WTC11 (cell line): ENCODE results near the gene BCKDHA.

Experiments used
- CREB1 ChIP-seq: sonication (generic); formaldehyde crosslinking; IDR thresholded peaks from 2 replicates; pipeline ENCODE4 v1.8.0; 2023; ENCODE audit warnings: mild to moderate bottlenecking, missing genetic modification reagents
- FOXJ3 ChIP-seq: sonication (generic); formaldehyde crosslinking; IDR thresholded peaks from 2 replicates; pipeline ENCODE4 v1.9.0; 2021; ENCODE audit warnings: missing genetic modification reagents, mild to moderate bottlenecking, borderline replicate concordance
- NR2C2 ChIP-seq: sonication (generic); formaldehyde crosslinking; IDR thresholded peaks from 2 replicates; pipeline ENCODE4 v1.8.0; 2022; ENCODE audit warnings: mild to moderate bottlenecking, missing genetic modification reagents
- TF ChIP-seq, protein P1 (sequence below): sonication (generic); formaldehyde crosslinking; IDR thresholded peaks from 2 replicates; pipeline ENCODE4 v1.8.0; 2022; ENCODE audit warnings: mild to moderate bottlenecking, missing genetic modification reagents
- TF ChIP-seq, protein P2 (sequence below): fragments of 200-600 bp; IDR thresholded peaks from 2 replicates; pipeline ENCODE4 v1.8.0; 2022; ENCODE audit warnings: antibody characterized with exemption
- TF ChIP-seq, protein P3 (sequence below): sonication (generic); formaldehyde crosslinking; IDR thresholded peaks from 2 replicates; pipeline ENCODE4 v1.8.0; 2023; ENCODE audit warnings: missing genetic modification reagents

DNA sequence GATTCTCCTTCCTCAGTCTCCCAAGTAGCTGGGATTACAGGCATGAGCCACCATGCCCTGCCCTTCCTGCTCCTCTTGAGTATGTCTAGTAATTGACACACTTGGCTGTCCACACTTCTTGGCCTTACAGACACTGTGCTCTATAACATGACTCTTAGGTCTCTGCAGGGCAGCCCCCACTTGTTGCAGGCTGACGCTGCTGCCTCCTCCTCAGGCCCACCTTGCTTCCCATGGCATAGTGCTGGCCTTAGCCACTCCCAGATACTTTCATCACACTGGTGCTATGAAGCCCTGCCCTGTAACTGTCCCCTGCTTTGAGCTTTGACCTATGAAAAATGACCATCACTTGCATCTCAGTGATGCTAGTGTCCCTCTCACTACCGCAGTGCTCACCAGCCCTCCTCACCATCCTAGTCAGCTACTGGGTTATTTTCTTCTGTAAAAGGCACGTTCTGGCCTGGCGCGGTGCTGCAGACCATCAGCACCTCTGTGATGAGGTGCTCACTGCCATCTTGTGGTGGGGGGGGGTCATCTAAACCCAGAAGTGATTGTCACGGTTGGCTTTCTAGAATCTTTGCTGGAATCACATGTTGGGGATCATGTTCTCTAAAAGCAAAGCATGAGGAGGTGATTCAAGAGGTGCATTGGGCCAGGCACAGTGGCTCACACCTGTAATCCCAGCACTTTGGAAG is 55.1 kb downstream of the BCKDHA start:
- TF ChIP-seq, protein P1, sequence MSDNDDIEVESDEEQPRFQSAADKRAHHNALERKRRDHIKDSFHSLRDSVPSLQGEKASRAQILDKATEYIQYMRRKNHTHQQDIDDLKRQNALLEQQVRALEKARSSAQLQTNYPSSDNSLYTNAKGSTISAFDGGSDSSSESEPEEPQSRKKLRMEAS (CRISPR knock-in tag), result no peak
- TF ChIP-seq NR2C2 (CRISPR knock-in tag) (no peak), FOXJ3 (no peak), CREB1 (CRISPR knock-in tag) (no peak)
- TF ChIP-seq, protein P2, sequence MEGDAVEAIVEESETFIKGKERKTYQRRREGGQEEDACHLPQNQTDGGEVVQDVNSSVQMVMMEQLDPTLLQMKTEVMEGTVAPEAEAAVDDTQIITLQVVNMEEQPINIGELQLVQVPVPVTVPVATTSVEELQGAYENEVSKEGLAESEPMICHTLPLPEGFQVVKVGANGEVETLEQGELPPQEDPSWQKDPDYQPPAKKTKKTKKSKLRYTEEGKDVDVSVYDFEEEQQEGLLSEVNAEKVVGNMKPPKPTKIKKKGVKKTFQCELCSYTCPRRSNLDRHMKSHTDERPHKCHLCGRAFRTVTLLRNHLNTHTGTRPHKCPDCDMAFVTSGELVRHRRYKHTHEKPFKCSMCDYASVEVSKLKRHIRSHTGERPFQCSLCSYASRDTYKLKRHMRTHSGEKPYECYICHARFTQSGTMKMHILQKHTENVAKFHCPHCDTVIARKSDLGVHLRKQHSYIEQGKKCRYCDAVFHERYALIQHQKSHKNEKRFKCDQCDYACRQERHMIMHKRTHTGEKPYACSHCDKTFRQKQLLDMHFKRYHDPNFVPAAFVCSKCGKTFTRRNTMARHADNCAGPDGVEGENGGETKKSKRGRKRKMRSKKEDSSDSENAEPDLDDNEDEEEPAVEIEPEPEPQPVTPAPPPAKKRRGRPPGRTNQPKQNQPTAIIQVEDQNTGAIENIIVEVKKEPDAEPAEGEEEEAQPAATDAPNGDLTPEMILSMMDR, result no peak
- TF ChIP-seq, protein P3, sequence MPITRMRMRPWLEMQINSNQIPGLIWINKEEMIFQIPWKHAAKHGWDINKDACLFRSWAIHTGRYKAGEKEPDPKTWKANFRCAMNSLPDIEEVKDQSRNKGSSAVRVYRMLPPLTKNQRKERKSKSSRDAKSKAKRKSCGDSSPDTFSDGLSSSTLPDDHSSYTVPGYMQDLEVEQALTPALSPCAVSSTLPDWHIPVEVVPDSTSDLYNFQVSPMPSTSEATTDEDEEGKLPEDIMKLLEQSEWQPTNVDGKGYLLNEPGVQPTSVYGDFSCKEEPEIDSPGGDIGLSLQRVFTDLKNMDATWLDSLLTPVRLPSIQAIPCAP (CRISPR knock-in tag), result no peak
